HG03558 (cell line): ENCODE measurements around the gene RNF182.
"Not testable (repeated sequence)": the region's sequence is repeated elsewhere in the genome, so short reads cannot be mapped to it uniquely, and the experiment has no call there.

Experiments used
- ATAC-seq: cut with Tn5 transposase; IDR thresholded peaks from one replicate; pipeline ENCODE4 v1.9.1; 2021; ENCODE audit warnings: moderate number of reproducible peaks; ENCODE audit not compliant: unreplicated experiment; ENCODE audit errors: extremely low read depth

RNF182 gene

GRCh38 chr6:13992417-13993055 is 67.8 kb downstream of the RNF182 start:
- ATAC-seq, result no peak

DNA sequence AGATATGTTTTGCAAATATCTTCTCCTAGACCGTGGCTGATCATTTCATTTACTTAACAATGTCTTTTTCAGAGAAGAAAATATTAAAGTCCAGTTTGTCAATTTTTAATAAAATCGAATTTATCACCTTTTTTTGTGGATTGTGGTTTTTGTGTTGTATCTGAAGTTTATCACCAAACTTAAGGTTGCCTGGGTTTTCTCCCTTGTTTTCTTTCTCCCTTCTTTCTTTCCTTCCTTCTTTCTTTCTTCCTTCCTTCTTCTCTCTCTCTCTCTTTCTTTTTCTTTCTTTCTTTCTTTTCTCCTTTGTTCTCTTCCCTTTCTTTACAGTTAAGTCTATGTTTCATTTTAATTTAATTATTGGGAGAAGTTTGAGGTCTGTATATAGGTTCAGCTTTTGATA is 68.7 kb downstream of the RNF182 start:
- ATAC-seq, result no peak

DNA sequence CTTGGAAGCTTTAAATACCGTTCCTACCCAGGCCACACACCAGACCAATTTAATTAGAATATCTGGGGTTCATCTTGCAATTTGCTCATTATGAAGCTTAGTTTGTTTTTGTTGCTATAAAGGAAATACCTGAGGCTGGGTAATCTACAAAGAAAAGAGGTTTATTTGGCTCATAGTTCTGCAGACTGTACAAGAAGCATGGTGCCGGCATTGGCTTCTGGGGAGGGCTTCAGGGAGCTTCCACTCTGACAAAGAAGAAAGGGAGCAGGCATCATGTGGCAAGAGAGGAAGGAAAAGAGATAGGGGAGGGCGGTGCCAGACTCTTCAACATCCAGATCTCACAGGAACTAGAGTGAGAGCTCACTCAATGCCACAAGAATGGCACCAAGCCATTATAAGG is 73.6 kb downstream of the RNF182 start:
- ATAC-seq, result no peak

GRCh38 chr6:14000901-14001300 is 76.1 kb downstream of the RNF182 start:
- no peak for ATAC-seq

- no peak for ATAC-seq
Observed at GRCh38 chr6:14001329-14002012, 76.7 kb downstream of the RNF182 start.

DNA sequence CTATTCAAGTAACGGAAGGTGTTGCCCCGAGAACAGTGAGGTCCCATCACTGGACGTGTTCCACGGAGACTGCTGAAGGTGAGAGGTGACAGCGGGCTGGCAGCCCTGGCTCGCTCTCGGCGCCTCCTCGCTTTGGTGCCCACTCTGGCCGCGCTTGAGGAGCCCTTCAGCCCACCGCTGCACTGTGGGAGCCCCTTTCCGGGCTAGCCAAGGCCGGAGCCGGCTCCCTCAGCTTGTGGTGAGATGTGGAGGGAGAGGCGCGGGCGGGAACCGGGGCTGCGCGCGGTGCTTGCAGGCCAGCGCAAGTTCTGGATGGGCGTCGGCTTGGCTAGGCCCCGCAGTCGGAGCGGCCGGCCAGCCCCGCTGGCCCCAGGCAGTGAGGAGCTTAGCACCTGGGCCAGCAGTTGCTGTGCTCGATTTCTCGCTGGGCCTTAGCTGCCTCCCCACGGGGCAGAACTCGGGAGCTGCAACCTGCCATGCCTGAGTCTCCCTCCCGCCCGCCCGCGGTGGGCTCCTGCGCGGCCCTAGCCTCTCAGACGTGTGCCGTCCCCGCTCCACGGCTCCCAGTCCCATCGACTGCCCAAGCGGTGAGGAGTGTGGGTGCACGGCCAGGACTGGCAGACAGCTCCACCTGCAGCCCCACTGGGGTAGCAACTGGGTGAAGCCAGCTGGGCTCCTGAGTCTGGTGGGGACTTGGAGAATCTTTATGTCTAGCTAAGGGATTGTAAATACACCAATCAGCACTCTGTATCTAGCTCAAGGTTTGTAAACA is 77.6 kb downstream of the RNF182 start:
- ATAC-seq, result no peak

- no peak for ATAC-seq
Observed at GRCh38 chr6:14004258-14004657, 79.5 kb downstream of the RNF182 start.

GRCh38 chr6:14008809-14009208 is 84.1 kb downstream of the RNF182 start:
- no peak for ATAC-seq

DNA sequence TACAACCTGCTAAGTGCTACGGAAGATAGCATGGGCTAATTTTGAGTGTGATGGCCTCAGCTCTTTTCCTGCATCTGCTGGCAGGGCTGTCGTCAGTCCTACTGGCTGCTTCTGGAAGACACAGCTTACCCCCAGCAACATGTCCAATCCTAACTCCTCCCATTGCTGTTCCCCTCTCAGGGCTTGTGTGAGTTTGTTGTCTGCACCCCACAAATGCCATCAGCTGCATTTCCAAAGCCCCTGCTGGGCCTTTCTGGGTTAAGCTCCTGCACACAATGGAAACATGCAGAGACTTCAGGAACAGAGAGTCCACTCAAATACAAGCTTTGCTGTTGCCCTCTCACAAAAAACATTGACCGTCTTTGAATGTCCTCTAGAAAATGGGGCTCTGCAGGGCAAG is 84.7 kb downstream of the RNF182 start:
- ATAC-seq, result no peak

DNA sequence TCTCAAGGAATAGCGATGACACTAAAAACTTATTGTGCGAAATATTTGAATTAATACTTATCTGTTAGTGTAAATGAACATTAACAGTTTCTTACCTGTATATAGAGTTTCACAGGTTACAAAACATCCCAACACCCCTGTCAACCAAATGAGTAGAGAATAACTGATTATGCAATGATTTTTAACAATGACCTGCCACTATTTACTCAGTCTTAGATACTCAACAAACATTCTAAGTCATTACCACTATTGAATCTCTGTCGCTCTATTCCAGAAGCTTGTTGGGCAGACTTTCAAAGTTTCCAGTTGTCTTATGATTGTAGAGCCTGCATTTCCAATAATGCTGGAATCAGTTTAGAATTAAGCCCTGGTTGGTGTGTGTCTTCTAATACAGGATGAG is 85.5 kb downstream of the RNF182 start:
- no peak for ATAC-seq

DNA sequence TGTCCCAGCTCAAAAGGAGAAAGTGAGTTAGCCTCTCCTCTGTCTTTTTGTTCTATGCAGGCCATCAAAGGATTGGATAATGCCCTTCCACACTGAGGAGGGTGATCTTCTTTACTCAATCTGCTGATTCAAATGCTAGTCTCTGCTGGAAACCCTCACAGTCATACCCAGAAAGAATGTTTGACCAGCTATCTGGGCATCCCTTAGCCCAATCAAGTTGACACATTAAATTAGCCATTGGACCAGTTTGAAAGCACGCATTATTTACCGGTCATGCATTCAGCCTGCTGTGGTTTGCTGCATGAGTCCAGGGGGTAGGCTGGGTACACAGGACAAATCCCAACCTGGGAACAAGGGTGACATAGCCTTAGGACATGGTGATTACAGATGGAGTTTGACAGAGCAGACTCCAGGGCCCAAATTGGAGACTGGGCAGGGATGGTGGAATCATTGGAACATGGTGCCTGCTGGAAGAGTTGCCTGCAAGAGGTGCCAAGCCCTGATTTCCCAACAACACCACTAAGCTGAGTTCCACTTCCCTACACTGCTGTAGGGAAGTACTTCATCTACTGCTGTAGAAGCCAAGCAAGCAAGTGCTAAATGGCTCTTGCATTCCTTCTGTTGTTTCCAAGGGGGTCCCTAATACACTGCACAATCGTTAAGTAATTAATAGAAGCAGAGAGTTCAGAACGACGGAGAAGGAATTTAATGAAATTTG is 87.7 kb downstream of the RNF182 start:
- ATAC-seq, result no peak

GRCh38 chr6:14015964-14016363 is 91.2 kb downstream of the RNF182 start:
- no peak for ATAC-seq

DNA sequence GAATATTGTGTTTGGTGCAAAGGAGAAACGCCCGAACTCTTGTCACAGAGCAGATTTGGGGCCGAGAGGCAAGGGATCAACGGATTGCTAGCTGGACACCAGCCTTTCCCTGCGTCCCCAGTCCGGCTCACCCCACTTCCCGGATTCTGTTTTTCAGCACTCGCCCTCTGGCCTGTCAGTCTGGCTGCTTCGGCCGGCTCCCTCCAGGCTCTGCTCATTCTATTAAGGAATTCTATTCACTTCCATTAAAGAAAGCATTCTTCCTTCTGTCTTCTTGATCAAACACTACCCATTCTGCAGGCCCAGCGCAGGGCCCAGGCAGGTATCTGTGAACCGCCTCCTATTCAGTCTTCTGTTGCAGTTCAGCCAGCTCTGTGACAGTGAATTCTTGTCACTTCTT is 91.7 kb downstream of the RNF182 start:
- no peak for ATAC-seq

DNA sequence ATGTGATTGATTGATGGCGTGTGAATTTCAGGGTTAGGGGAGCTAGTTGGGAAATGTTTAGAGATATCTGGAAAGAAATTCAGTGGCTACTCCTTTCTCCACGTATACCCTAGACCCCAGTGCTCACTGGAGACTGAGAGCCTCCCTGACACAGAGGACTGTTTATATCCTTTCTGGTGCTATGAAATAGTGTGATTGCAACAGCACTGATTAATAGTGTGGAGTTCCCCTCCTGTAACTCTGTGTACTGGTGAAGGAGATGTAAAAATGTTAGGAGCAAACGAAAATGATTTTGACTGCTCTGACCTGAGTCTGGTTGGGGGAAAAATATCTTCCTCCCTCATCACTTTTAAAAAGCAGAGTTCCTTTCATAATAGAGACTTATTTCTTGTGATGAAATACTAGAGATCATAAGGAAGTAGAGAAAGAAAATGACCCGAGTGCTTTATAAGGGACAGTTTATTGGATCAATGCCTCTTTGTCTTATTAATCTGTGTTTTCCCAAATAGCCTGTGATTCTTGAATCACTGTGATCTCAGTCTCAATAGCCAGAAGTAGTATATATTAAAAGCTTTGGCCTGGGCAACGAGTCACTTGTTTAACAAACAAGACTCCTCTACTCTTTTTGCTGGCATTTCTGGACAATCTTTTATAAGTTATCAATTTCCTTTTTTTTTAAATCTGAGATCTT is 92.3 kb downstream of the RNF182 start:
- no peak for ATAC-seq

DNA sequence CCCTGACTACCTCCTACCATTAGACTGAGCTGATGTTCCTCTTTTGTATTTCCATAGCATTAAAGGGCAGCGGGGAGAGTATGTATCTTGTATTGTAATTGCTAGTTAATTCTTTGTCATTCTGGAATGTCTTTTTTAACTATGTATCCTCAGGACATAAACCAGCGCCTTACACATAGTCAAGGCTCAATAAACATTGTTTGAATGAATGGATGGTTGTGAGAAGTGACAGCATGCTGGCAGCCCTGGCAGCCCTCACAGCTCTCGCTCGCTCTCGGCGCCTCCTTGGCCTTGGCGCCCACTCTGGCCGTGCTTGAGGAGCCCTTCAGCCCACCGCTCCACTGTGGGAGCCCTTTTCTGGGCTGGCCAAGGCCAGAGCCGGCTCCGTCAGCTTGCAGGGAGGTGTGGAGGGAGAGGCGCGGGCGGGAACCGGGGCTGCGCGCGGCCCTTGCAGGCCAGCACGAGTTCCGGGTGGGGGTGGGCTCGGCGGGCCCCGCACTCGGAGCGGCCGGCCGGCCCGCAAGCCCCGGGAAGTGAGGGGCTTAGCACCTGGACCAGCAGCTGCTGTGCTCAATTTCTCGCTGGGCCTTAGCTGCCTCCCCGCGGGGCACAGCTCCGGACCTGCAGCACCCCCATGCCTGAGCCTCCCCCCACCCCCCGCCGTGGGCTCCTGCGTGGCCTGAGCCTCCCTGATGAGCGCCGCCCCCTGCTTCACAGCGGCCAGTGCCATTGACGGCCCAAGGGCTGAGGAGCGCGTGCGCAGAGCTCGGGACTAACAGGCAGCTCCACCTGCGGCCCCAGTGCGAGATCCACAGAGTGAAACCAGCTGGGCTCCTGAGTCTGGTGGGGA is 93.1 kb downstream of the RNF182 start:
- no peak for ATAC-seq

DNA sequence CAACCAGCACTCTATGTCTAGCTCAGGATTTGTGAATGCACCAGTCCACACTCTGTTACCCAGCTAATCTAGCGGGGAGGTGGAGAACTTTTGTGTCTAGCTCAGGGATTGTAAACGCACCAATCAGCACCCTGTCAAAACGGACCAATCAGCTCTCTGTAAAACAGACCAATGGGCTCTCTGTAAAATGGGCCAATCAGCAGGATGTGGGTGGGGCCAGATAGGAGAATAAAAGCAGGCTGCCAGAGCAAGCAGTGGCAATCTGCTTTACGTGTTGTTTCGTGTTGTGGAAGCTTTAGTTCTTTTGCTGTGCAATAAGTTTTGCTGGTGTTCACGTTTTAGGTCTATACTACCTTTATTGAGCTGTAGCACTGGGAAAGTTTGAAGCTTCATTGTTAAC is 93.8 kb downstream of the RNF182 start:
- not testable (repeated sequence) for ATAC-seq

- no peak for ATAC-seq
Observed at GRCh38 chr6:14020551-14020950, 95.8 kb downstream of the RNF182 start.

GRCh38 chr6:14021449-14021848 is 96.7 kb downstream of the RNF182 start:
- ATAC-seq, result no peak

DNA sequence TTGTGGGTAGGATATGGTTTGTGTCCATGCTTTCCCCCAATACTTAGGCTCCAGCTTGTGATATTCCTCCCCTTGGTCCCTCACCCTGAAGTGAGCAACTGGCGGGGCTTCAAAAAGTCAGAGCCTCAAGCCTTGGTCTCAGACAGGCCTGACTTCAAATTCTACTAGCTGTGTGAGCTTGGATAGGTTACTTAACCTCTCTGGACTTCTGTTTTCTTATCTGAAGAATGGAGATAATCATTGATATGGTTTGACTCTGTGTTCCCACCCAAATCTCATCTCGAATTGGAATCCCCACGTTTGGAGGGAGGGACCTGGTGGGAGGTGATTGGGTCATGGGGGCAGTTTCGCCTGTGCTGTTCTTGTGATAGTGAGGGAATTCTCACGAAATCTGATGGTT is 97.9 kb downstream of the RNF182 start:
- no peak for ATAC-seq
